ENCODE results near the gene NCBP3. TPM values are rescaled to one million over a fixed set of nuclear protein-coding genes. Genes with fewer than 3 reads are reported as not detected.

The NCBP3 gene
- total RNA-seq, 6 experiments from 2014 or later: 8.6 to 15.1 (median 10.5) TPM

- Histone ChIP-seq H3K27me3 (no peaks in the 10 kb centered on the region), H3K27ac (no peak overlapping the region), H3K9me3 (no peaks in the 10 kb centered on the region), H3K4me1 (no peaks in the 10 kb centered on the region), H3K36me3 (no peaks in the 10 kb centered on the region), H3K4me3 (no peak overlapping the region)
- ATAC-seq (no peak), DNase-seq (no peak)
- intact Hi-C loops (cut with DNase I): no loop called here
- TF ChIP-seq CTCF (IDR thresholded peaks at IDR 0.05) (no peak), POLR2A (IDR thresholded peaks at IDR 0.05) (no peak)
- WGBS (ENCODE audit: insufficient coverage, low coverage, low lambda C conversion rate, missing lambda C conversion rate): 76% methylated on average over 10 of the region's 10 CpGs
Observed at GRCh38 chr17:3852561-3852960, 6.5 kb upstream of the NCBP3 start.

- H3K9me3 ChIP-seq: no peaks in the 10 kb centered on the region
- DNase-seq (no peak), ATAC-seq (no peak)
- no peak overlapping the region for H3K4me3 ChIP-seq
- no peaks in the 10 kb centered on the region for H3K36me3 ChIP-seq
- H3K27me3 ChIP-seq: no peaks in the 10 kb centered on the region
- no peak overlapping the region for H3K27ac ChIP-seq
- TF ChIP-seq POLR2A (IDR thresholded peaks at IDR 0.05) (no peak), CTCF (IDR thresholded peaks at IDR 0.05) (no peak)
- WGBS (ENCODE audit: insufficient coverage, low coverage, low lambda C conversion rate, missing lambda C conversion rate): 84% methylated on average over 19 of the region's 24 CpGs
- intact Hi-C loops (cut with DNase I): no loop called here
- no peaks in the 10 kb centered on the region for H3K4me1 ChIP-seq
Observed at GRCh38 chr17:3851461-3852100, 5.5 kb upstream of the NCBP3 start.

- no peaks in the 10 kb centered on the region for H3K9me3 ChIP-seq
- peaks cover 0 to 2% (median 0%) of the 10 kb centered on the region in 4 donors for H3K36me3 ChIP-seq
- H3K27me3 ChIP-seq: no peaks in the 10 kb centered on the region
- ATAC-seq: no peak
- DNase-seq: no peak
- 76% methylated on average over 4 of the region's 9 CpGs for WGBS (ENCODE audit: insufficient coverage, low coverage, low lambda C conversion rate, missing lambda C conversion rate)
- intact Hi-C loops (cut with DNase I): loop anchor here in 1 of 2 donors (10.0 kb wide), 1 partner anchor 114 kb away; no protein-coding TSS in a partner anchor
- H3K4me1 ChIP-seq: peaks cover 0 to 13% (median 3%) of the 10 kb centered on the region in 4 donors
- TF ChIP-seq POLR2A (IDR thresholded peaks at IDR 0.05) (no peak), CTCF (IDR thresholded peaks at IDR 0.05) (no peak)
- H3K4me3 ChIP-seq: no peak overlapping the region
- H3K27ac ChIP-seq: no peak overlapping the region
Observed at GRCh38 chr17:3848229-3848835, 2.3 kb upstream of the NCBP3 start.

- intact Hi-C loops (cut with DNase I): loop anchor here in 1 of 2 donors (10.0 kb wide), 1 partner anchor 112 kb away; no protein-coding TSS in a partner anchor
- no peaks in the 10 kb centered on the region for H3K9me3 ChIP-seq
- TF ChIP-seq POLR2A (IDR thresholded peaks at IDR 0.05) (no peak), CTCF (IDR thresholded peaks at IDR 0.05) (no peak)
- peaks cover 0 to 13% (median 3%) of the 10 kb centered on the region in 4 donors for H3K4me1 ChIP-seq
- DNase-seq (no peak), ATAC-seq (no peak)
- peaks cover 3 to 13% (median 5%) of the 10 kb centered on the region in 4 donors for H3K36me3 ChIP-seq
- WGBS (ENCODE audit: insufficient coverage, low coverage, low lambda C conversion rate, missing lambda C conversion rate): 80% methylated on average over 1 of the region's 9 CpGs
- no peaks in the 10 kb centered on the region for H3K27me3 ChIP-seq
- no peak overlapping the region for H3K4me3 ChIP-seq
- H3K27ac ChIP-seq: no peak overlapping the region
Observed at GRCh38 chr17:3847165-3847670, 1.2 kb upstream of the NCBP3 start.
